Stimulated activated CD8-positive, alpha-beta memory T cell treated with anti-CD3 and anti-CD28 coated beads, Interleukin-12 subunit alpha, Interleukin-12 subunit beta, amount 100 ng/mL, for 1 hour (primary cell): Measurements from ENCODE around the gene TLK2.

Experiments
- DNase-seq: peaks from one replicate; pipeline ENCODE4 v3.0.0-alpha.2; 2020; ENCODE audit warnings: low read depth

TLK2 gene

GRCh38 chr17:62628831-62629555, 150.4 kb downstream of the TLK2 start:
- DNase-seq, result no peak

DNA sequence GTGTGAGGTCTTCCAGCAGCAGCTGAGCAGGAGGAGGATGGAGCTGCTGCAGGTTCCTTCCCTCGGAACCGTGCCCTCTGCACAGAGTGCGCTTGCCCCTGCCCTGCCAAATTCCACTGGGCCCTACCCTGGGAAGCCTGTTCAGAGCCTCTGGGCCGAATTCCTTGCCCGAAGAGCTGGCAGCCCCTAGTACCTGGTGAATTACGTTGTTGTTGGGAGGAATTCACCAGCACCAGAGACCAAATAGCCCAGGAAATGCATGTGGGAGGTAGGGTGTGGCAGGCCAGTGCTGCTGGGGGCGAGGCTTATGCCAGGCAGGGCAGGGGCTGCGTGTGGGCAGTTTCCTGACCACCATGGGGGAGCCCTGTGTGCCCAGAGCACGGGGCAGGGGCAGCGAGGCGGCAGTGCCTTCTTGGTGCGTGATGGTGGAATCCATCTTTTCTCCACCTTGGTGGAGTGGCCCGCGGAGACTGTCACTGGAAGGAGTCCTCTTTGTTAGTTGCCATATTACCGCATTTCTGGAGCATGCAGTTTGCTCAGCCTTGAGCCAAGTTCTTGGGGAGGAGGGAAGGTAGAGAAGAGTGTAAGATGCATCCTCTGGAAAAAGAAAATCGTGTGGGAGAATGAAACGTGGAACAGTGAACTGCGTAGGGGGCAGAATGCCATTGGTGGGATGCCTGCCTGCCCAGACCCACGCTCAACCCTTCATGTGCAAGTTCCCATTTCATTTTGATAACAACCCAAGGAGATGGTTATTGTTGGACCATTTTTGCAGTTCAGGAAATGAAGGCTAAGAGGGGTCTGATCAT, 151.1 kb downstream of the TLK2 start:
- DNase-seq, result no peak

DNA sequence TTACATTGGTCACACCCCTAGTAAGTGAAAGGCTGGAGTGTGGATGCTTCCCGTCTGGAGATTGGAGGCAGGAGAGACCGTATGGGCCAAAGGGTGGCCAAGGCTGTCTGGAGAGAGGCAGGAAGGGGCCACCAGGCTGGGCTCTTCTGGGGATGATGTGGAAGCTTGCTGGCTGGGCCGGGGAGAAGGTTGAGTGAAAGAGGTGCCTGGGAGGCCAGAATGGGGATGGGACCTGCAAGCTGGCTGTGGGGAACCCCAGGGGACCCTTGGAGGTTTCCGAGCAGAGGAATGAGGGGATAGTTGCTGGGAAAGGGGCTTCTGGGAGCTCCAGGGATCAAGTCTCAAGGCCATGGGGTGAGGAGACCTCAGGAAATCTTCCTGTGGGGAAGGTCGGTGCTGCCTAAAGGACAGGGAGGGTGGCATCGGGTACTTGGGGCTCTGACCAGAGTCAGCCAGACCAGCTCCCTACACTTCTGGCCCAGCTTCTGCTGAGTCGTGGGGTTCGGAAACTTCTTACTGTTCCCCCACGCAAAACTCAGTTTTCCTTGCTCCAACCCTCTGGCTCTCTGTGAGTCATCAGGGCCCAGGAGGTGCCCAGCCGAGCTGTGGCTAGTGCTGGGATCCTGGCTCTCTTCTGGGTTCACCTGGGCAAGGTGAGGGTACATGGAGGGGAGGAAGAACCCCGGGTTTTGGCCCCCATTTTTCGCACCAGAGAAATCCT, 151.9 kb downstream of the TLK2 start:
- DNase-seq, result no peak

DNA sequence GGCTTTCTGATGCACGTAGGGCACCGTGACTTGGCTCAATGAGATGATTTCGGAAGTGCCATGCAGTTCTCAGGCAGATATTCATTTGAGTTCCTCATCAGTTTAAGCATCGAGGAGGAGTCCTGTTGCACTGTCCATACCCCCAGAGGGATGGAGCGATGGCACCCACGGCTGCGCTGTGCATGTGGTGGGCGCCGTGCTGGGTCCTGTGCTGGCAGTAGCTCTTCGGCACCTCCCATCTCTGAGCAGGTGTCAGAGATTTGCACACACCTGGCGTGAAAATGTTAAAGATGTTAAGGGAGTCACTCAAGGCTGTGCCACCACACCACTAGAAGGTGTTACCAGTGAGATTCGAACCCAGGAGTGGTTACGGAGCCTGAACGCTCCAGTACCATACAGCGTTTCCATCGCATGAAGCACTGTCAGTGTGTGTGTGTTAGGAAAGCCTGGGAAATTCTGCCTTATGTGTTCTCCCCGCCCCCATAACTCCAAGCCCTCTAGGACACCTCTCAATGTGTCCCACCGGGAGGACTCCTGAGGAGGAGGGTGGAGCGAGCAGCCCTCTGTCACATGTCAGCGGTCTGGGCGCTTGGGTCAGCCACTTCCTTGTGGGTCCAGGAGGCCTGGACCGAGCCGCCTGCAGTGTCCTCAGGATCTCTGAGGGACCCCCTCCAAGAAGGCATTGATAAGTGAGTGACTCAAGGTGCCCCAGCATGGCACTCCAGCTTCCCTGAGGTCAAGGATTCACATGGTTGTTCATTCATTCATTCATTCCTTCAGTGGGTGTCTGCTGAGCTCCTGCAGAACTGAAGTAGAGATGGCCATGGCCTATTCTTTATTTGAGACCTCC, 152.7 kb downstream of the TLK2 start:
- DNase-seq, result no peak

DNA sequence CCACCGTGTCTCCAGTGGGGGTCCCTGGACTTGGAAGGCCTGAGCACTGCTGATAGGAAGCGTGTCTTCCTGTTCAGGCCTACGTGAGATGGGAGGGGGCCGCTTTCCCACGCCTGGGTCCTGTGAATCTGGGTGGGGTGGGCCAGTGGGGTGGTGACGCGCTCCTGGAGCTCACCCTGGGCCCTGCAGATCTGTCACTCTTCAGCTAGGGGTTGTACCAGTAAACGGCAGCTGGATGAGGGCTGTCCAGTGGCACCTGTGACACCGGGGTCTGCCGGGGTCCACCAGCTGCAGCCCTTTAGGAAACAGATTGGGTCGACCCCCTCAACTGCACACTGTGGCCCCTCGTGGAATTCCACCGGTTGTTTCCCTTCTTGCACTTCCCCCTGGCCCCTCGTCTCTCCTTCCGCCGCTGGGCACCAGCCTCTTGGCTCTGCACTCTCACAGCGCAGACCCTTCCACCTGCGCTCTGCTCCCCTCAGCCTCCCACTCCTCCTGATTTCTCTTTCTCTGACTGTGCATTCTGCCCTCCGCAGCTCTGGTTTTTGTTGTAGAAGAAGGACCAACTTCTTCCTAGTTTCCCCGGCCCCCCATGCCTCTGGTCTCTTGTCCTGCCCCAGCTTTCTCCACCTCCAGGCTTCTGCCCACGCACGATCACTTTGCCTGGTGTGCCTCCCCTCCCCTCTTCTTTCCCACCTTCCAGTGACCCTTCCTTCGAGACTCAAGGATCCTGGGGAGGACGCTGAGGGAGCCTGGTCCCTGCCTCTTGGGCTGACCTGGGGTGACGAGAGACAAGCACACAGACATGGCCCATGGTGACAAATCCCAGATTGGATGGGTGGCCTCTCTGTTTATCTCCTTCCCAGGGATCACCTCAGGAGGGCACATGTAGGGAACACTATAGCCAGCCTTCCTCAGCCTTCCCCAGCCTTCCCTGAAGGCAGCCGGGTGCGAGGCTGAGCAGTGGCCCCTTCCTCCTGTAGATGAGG, 153.6 kb downstream of the TLK2 start:
- DNase-seq, result no peak

DNA sequence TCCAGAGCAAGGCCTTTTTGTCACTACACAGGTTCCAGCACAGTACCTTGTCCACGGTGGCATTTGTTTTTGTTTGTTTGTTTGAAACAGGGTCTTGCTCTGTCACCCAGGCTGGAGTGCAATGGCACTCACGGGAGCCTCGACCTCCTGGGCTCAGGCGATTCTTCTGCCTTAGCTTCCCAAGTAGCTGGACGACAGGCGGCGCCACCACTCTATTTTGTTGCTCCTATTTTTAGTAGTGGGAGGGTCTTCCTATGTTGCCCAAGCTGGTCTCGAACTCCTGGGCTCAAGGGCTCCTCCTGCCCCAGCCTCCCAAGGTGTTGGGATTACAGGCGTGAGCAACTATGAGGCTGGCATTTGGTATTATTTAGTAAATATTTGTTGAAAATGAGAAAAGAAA, 159.2 kb downstream of the TLK2 start:
- DNase-seq, result no peak

GRCh38 chr17:62641153-62641552, 162.5 kb downstream of the TLK2 start:
- DNase-seq, result no peak

DNA sequence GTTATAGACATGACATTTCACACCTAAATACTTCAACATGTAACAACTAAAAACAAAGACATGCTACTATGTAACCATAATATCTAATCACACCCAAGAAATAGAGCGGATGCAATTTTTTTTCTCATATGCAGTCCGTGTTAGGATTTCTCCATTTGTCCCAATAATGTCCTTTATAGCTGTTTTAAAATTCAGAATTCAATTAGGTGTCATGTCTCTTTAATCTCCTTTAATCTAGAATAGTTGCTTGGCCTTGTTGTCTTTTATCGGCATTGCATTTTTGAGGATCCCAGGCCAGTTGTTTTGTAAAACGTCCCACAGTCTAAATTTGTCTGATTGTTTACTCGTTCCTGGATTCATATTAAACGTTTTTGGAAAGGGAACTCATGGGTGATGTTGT, 163.3 kb downstream of the TLK2 start:
- DNase-seq, result no peak

- no peak for DNase-seq
Observed at GRCh38 chr17:62643496-62643895, 164.9 kb downstream of the TLK2 start.

DNA sequence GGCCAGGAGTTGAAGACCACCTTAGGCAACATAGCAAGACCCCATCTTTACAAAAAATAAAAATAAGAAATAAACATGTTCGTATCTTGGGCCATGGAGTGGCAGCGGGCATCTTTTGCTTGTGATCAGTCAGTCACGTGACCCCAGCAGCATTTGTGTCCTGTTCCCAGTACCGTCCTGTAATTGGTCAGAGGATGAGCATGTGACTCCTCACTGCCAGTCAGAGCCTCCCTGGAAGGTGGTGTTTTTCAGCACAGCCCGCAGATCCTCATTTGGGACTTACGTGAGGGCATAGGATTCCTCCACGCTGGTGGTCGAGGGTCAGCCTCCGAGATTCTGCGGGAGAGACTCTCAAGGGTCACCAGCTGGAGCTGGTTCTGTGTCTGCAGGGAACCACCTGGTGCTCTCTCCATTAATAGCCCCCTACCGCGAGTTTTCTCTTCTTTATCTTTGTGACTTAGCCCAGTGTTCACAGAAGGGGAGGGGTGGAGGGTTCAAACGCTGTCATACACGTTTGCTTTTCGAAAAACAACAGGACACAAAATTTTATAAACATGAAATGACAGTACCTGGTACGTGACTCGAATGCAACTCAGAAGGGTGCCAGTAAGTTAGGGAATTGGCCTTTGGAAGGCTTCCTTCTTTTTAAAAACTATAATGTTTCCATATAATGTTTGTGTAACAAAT, 166.0 kb downstream of the TLK2 start:
- no peak for DNase-seq

DNA sequence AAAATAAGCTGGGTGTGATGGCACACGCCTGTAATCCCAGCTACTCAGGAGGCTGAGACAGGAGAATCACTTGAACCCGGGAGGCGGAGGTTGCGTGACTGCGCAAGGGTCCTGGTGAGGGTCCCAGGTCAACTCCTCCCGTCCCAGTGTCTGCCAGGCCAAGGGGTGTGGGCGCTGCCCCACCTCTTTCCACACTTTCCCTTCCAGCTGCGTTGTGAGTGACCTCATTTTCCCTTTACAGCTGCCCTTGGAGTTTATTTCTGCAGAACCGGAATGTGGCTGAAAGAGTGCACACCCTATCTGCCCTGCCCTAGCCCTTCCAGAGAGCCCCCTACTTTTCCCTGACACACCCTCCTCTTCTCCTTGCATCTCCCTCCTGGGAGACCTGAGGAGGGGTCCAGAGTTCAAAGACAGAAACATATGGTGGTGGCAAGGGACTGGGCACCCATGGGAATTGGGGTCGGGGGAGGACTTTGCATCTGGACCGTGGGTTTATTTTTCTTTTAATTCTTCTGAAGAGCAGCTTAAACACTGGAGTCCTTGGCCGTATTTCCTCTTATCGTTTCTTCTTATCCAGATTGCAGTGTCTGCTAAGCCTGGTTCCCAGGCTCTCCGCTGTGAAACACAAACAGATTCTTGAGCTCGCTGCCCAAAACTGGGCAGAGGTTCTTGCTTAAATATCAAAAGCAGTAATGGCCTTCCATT, 169.8 kb downstream of the TLK2 start:
- no peak for DNase-seq

- DNase-seq, result no peak
Observed at GRCh38 chr17:62648956-62649294, 170.3 kb downstream of the TLK2 start.

DNA sequence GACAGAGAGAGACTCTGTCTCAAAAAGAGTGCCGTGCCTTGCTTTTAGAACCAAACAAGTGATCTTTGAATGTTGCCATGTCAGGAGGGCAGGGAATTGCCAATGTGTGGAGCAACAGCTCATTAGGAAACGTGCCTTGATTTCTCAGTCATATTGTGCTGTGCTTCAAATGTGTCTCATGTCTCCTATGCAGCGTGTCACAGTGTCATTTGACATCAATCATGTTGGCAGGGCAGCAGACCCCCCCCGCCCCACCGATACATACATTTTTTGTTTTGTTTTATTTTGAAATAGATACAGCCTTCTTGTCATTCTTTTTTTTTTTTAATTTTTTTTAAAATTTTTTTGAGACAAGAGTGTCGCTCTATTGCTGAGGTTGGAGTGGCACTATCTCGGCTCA, 170.9 kb downstream of the TLK2 start:
- DNase-seq, result no peak

DNA sequence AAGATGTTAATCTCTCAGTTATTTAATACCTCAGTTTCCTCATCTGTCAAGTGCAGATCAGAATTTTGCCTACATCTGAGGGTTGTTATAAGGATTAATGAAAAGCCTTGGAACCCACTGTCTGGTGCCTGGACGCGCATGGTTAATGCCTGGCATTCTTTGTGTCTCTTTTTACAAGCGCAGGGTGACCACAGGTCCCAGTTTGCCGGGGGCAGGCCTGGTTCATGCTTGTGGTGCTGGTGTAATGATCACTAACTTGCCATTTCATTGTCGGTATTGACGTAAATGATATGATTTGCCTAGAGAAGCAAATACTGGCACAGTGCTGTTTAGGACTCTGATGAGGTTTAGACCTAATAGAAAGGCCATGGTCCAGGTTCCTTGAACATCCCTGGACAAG, 172.0 kb downstream of the TLK2 start:
- no peak for DNase-seq

GRCh38 chr17:62652251-62653001, 173.8 kb downstream of the TLK2 start:
- peak; percentile 5 for DNase-seq

GRCh38 chr17:62653002-62653825, 174.6 kb downstream of the TLK2 start:
- DNase-seq, result peak; percentile 42

- DNase-seq, result no peak
Observed at GRCh38 chr17:62653826-62654761, 175.5 kb downstream of the TLK2 start.
